Measurements from ENCODE around the gene KREMEN1. TPM values are rescaled to one million over a fixed set of nuclear protein-coding genes. Genes with fewer than 3 reads are reported as not detected.

KREMEN1 gene
- polyA plus RNA-seq, 1 of the 3 experiments (the other 2 are of a cell fraction) = 10.0 TPM

GRCh38 chr22:29112681-29113080, 39.8 kb downstream of the KREMEN1 start:
- peaks cover 5% of the 10 kb centered on the region for H3F3A ChIP-seq (replicated peaks; ENCODE audit: insufficient read depth)
- H3K4me1 ChIP-seq (ENCODE audit: control insufficient read depth in 1 of 2, insufficient read depth in 2 of 2, low read depth in 1 of 2, low read length in 1 of 2) = peaks cover 0 to 9% of the 10 kb centered on the region in 2 experiments; a peak in 1 of 4 replicates
- H3K36me3 ChIP-seq (replicated peaks in 1 of 2; ENCODE audit: control insufficient read depth in 1 of 2, insufficient read depth in 2 of 2, low read length in 1 of 2) = no peaks in the 10 kb centered on the region
- ChIA-PET POLR2A (no interaction called here), CTCF (interaction anchor here (1.8 kb wide), 1 partner anchor 133 kb away, joined by 7 read pairs; no protein-coding TSS in a partner anchor)
- H3K4me2 ChIP-seq = no peak overlapping the region
- H4K20me1 ChIP-seq (ENCODE audit: insufficient read depth) = no peaks in the 10 kb centered on the region
- no peak overlapping the region for H3K27ac ChIP-seq (ENCODE audit: low read depth in 2 of 2, low read length in 1 of 2)
- H3K9ac ChIP-seq = no peak overlapping the region
- no peak for TF ChIP-seq YY1 (IDR thresholded peaks at IDR 0.05; ENCODE audit: low read depth)
- no peak for TF ChIP-seq GATA2 (CRISPR knock-in tag; IDR thresholded peaks at IDR 0.05)
- TF ChIP-seq GABPA (IDR thresholded peaks at IDR 0.05; ENCODE audit: low read depth) = no peak
- TF ChIP-seq, protein P1, sequence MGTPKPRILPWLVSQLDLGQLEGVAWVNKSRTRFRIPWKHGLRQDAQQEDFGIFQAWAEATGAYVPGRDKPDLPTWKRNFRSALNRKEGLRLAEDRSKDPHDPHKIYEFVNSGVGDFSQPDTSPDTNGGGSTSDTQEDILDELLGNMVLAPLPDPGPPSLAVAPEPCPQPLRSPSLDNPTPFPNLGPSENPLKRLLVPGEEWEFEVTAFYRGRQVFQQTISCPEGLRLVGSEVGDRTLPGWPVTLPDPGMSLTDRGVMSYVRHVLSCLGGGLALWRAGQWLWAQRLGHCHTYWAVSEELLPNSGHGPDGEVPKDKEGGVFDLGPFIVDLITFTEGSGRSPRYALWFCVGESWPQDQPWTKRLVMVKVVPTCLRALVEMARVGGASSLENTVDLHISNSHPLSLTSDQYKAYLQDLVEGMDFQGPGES (IDR thresholded peaks at IDR 0.05; ENCODE audit: low read depth, low read length) = no peak
- no peak for TF ChIP-seq TAF1 (IDR thresholded peaks at IDR 0.05; ENCODE audit: borderline replicate concordance, low read depth, low read length)
- no peak for TF ChIP-seq MEF2A (IDR thresholded peaks at IDR 0.05; ENCODE audit: borderline replicate concordance, low read depth)
- no peak for TF ChIP-seq FOXJ3 (CRISPR knock-in tag; IDR thresholded peaks at IDR 0.05)
- no peak for TF ChIP-seq NFIC (IDR thresholded peaks at IDR 0.05; ENCODE audit: borderline replicate concordance)
- TF ChIP-seq SIN3A (IDR thresholded peaks at IDR 0.05; ENCODE audit: borderline replicate concordance, low read depth, low read length) = no peak
- no peak for TF ChIP-seq MAX (IDR thresholded peaks at IDR 0.05; ENCODE audit: low read depth)
- no peak for TF ChIP-seq NRF1 (IDR thresholded peaks at IDR 0.05; ENCODE audit: low read depth, low read length)
- TF ChIP-seq RCOR1 (IDR thresholded peaks at IDR 0.05; ENCODE audit: low read length) = no peak
- H3K9me3 ChIP-seq = no peaks in the 10 kb centered on the region
- 90% methylated on average over 7 of the region's 7 CpGs for WGBS (ENCODE audit: low lambda C conversion rate)
- DNase-seq = no peak
- H3K79me2 ChIP-seq (ENCODE audit: insufficient read depth) = no peaks in the 10 kb centered on the region
- H3K27me3 ChIP-seq (ENCODE audit: insufficient read depth) = no peaks in the 10 kb centered on the region
- H3K9me2 ChIP-seq = no peaks in the 10 kb centered on the region
- H2AFZ ChIP-seq (ENCODE audit: low read depth) = no peak overlapping the region
- H3K4me3 ChIP-seq (ENCODE audit: low read depth in 2 of 2, low read length in 1 of 2) = no peak overlapping the region

GRCh38 chr22:29113319-29113718, 40.5 kb downstream of the KREMEN1 start:
- H2AFZ ChIP-seq (ENCODE audit: low read depth) = no peak overlapping the region
- no peaks in the 10 kb centered on the region for H3K9me3 ChIP-seq
- TF ChIP-seq FOSL2 (IDR thresholded peaks at IDR 0.05; ENCODE audit: borderline replicate concordance, low read depth) = no peak
- no peak for TF ChIP-seq GABPA (IDR thresholded peaks at IDR 0.05; ENCODE audit: low read depth)
- no peak for TF ChIP-seq RFX5 (IDR thresholded peaks at IDR 0.05; ENCODE audit: low read length)
- no peak for TF ChIP-seq JUND (IDR thresholded peaks at IDR 0.05)
- no peak for TF ChIP-seq POLR2AphosphoS5 (IDR thresholded peaks at IDR 0.05; ENCODE audit: low read depth, low read length)
- TF ChIP-seq USF2 (IDR thresholded peaks at IDR 0.05; ENCODE audit: borderline replicate concordance, low read depth, low read length) = no peak
- no peak for TF ChIP-seq GATA2 (CRISPR knock-in tag; IDR thresholded peaks at IDR 0.05)
- no peak for TF ChIP-seq FOXJ3 (CRISPR knock-in tag; IDR thresholded peaks at IDR 0.05)
- no peak for TF ChIP-seq EP300 (IDR thresholded peaks at IDR 0.05; ENCODE audit: borderline replicate concordance in 1 of 2, low read depth in 1 of 2, low read length in 1 of 2)
- TF ChIP-seq TEAD4 (IDR thresholded peaks at IDR 0.05; ENCODE audit: borderline replicate concordance, insufficient read depth) = no peak
- TF ChIP-seq, protein P2, sequence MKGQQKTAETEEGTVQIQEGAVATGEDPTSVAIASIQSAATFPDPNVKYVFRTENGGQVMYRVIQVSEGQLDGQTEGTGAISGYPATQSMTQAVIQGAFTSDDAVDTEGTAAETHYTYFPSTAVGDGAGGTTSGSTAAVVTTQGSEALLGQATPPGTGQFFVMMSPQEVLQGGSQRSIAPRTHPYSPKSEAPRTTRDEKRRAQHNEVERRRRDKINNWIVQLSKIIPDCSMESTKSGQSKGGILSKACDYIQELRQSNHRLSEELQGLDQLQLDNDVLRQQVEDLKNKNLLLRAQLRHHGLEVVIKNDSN (IDR thresholded peaks at IDR 0.05; ENCODE audit: borderline replicate concordance, low read depth) = no peak
- TF ChIP-seq PBX3 (IDR thresholded peaks at IDR 0.05) = no peak
- TF ChIP-seq FOXM1 (IDR thresholded peaks at IDR 0.05; ENCODE audit: low read depth) = no peak
- TF ChIP-seq EZH2phosphoT487 (IDR thresholded peaks at IDR 0.05; ENCODE audit: borderline replicate concordance, low read depth) = no peak
- TF ChIP-seq NFIC (IDR thresholded peaks at IDR 0.05; ENCODE audit: borderline replicate concordance) = no peak
- TF ChIP-seq, protein P1 (IDR thresholded peaks at IDR 0.05; ENCODE audit: low read depth, low read length) = no peak
- DNase-seq = no peak
- H3K4me3 ChIP-seq (ENCODE audit: low read depth in 2 of 2, low read length in 1 of 2) = no peak overlapping the region
- H4K20me1 ChIP-seq (ENCODE audit: insufficient read depth) = no peaks in the 10 kb centered on the region
- no peaks in the 10 kb centered on the region for H3K79me2 ChIP-seq (ENCODE audit: insufficient read depth)
- H3K27me3 ChIP-seq (ENCODE audit: insufficient read depth) = no peaks in the 10 kb centered on the region
- no peak overlapping the region for H3K9ac ChIP-seq
- no peaks in the 10 kb centered on the region for H3F3A ChIP-seq (replicated peaks; ENCODE audit: insufficient read depth)
- no peak overlapping the region for H3K4me2 ChIP-seq
- H3K4me1 ChIP-seq (ENCODE audit: control insufficient read depth in 1 of 2, insufficient read depth in 2 of 2, low read depth in 1 of 2, low read length in 1 of 2) = peaks cover 0 to 9% of the 10 kb centered on the region in 2 experiments; a peak in 1 of 4 replicates
- ChIA-PET CTCF (interaction anchor here (1.8 kb wide), 1 partner anchor 132 kb away, joined by 7 read pairs; no protein-coding TSS in a partner anchor), POLR2A (no interaction called here)
- no peak overlapping the region for H3K27ac ChIP-seq (ENCODE audit: low read depth in 2 of 2, low read length in 1 of 2)
- H3K36me3 ChIP-seq (replicated peaks in 1 of 2; ENCODE audit: control insufficient read depth in 1 of 2, insufficient read depth in 2 of 2, low read length in 1 of 2) = no peaks in the 10 kb centered on the region
- H3K9me2 ChIP-seq = no peaks in the 10 kb centered on the region
- 95% methylated on average over 4 of the region's 4 CpGs for WGBS (ENCODE audit: low lambda C conversion rate)
